ENCODE results near the gene PTX4. TPM values are rescaled to one million over a fixed set of nuclear protein-coding genes. Genes with fewer than 3 reads are reported as not detected.

Gene PTX4
- total RNA-seq, 1 donor from 2014 or later = under 0.01 TPM

- DNase-seq (ENCODE audit: low read depth) = no peak
- FAIRE-seq = no peak
- H3K36me3 ChIP-seq (ENCODE audit: control insufficient read depth, insufficient read depth, low read length) = peaks cover 6% of the 10 kb centered on the region
- H3K4me3 ChIP-seq (ENCODE audit: low read depth, low read length) = no peak overlapping the region
- no peaks in the 10 kb centered on the region for H3K27me3 ChIP-seq (ENCODE audit: control insufficient read depth, insufficient read depth, low read length)
- TF ChIP-seq CTCF (IDR thresholded peaks at IDR 0.05; ENCODE audit: insufficient read depth, low read length, severe bottlenecking) = no peak
These were observed 21.5 kb upstream of the PTX4 start for GRCh38 chr16:1510272-1510671.

- FAIRE-seq = no peak
- TF ChIP-seq CTCF (IDR thresholded peaks at IDR 0.05; ENCODE audit: insufficient read depth, low read length, severe bottlenecking) = no peak
- Histone ChIP-seq H3K36me3 (ENCODE audit: control insufficient read depth, insufficient read depth, low read length) (peaks cover 6% of the 10 kb centered on the region), H3K27me3 (ENCODE audit: control insufficient read depth, insufficient read depth, low read length) (no peaks in the 10 kb centered on the region), H3K4me3 (ENCODE audit: low read depth, low read length) (no peak overlapping the region)
- DNase-seq (ENCODE audit: low read depth) = no peak
These were observed 20.8 kb upstream of the PTX4 start for GRCh38 chr16:1509307-1510221.

- Histone ChIP-seq H3K4me3 (ENCODE audit: low read depth, low read length) (no peak overlapping the region), H3K36me3 (ENCODE audit: control insufficient read depth, insufficient read depth, low read length) (peaks cover 6% of the 10 kb centered on the region), H3K27me3 (ENCODE audit: control insufficient read depth, insufficient read depth, low read length) (no peaks in the 10 kb centered on the region)
- no peak for DNase-seq (ENCODE audit: low read depth)
- TF ChIP-seq CTCF (IDR thresholded peaks at IDR 0.05; ENCODE audit: insufficient read depth, low read length, severe bottlenecking) = no peak
- no peak for FAIRE-seq
These were observed 19.9 kb upstream of the PTX4 start for GRCh38 chr16:1508494-1509187.

- FAIRE-seq = no peak
- TF ChIP-seq CTCF (IDR thresholded peaks at IDR 0.05; ENCODE audit: insufficient read depth, low read length, severe bottlenecking) = no peak
These were observed 17.9 kb upstream of the PTX4 start for GRCh38 chr16:1506494-1507213.

GRCh38 chr16:1505912-1506311, 17.2 kb upstream of the PTX4 start:
- Histone ChIP-seq H3K27me3 (ENCODE audit: control insufficient read depth, insufficient read depth, low read length) (no peaks in the 10 kb centered on the region), H3K36me3 (ENCODE audit: control insufficient read depth, insufficient read depth, low read length) (peaks cover 16% of the 10 kb centered on the region), H3K4me3 (ENCODE audit: low read depth, low read length) (no peak overlapping the region)
- DNase-seq (ENCODE audit: low read depth) (no peak), FAIRE-seq (no peak)
- no peak for TF ChIP-seq CTCF (IDR thresholded peaks at IDR 0.05; ENCODE audit: insufficient read depth, low read length, severe bottlenecking)

More at GRCh38 chr16:1506494-1507213, 17.9 kb upstream of the PTX4 start:
- Histone ChIP-seq H3K27me3 (ENCODE audit: control insufficient read depth, insufficient read depth, low read length) (no peaks in the 10 kb centered on the region), H3K36me3 (ENCODE audit: control insufficient read depth, insufficient read depth, low read length) (peaks cover 15% of the 10 kb centered on the region), H3K4me3 (ENCODE audit: low read depth, low read length) (no peak overlapping the region)
- no peak for DNase-seq (ENCODE audit: low read depth)
